ENCODE measurements around the gene CAMTA1.

- TF ChIP-seq ELF4 (IDR thresholded peaks at IDR 0.05) (no peak), FOXK2 (IDR thresholded peaks at IDR 0.05) (no peak), PKNOX1 (IDR thresholded peaks at IDR 0.05) (no peak), SUZ12 (IDR thresholded peaks at IDR 0.05) (no peak), SP1 (IDR thresholded peaks at IDR 0.05) (no peak)
Observed at GRCh38 chr1:7628273-7628672, 843.0 kb downstream of the CAMTA1 start.
